DMS114 treated with DMSO at 0.1 percent for 48 hours (cell line): ENCODE measurements around the gene DUSP12.

ENCODE experiments used
- DNase-seq: peaks from one replicate; lab custom pipeline; 2025; ENCODE audit not compliant: unreplicated experiment; lab: John Stamatoyannopoulos, UW

DUSP12 gene

GRCh38 chr1:161727256-161727924, 22.2 kb upstream of the DUSP12 start:
- no peak for DNase-seq

GRCh38 chr1:161728376-161729226, 21.0 kb upstream of the DUSP12 start:
- no peak for DNase-seq

- no peak for DNase-seq
These were observed 19.5 kb upstream of the DUSP12 start for GRCh38 chr1:161730050-161730564.

GRCh38 chr1:161731241-161731640, 18.3 kb upstream of the DUSP12 start:
- no peak for DNase-seq

GRCh38 chr1:161731981-161732718, 17.4 kb upstream of the DUSP12 start:
- no peak for DNase-seq

- no peak for DNase-seq
These were observed 16.1 kb upstream of the DUSP12 start for GRCh38 chr1:161733526-161733925.

- DNase-seq, result no peak
These were observed 13.7 kb upstream of the DUSP12 start for GRCh38 chr1:161735837-161736236.

GRCh38 chr1:161736335-161736969, 13.1 kb upstream of the DUSP12 start:
- no peak for DNase-seq

GRCh38 chr1:161737625-161738024, 12.0 kb upstream of the DUSP12 start:
- DNase-seq, result no peak

- DNase-seq, result peak; percentile 87
These were observed 10.8 kb upstream of the DUSP12 start for GRCh38 chr1:161738627-161739287.

- DNase-seq, result no peak
These were observed 9.6 kb upstream of the DUSP12 start for GRCh38 chr1:161739865-161740566.

GRCh38 chr1:161740921-161741320, 8.7 kb upstream of the DUSP12 start:
- DNase-seq, result no peak

GRCh38 chr1:161743231-161743630, 6.4 kb upstream of the DUSP12 start:
- DNase-seq, result no peak

GRCh38 chr1:161747801-161748200, 1.8 kb upstream of the DUSP12 start:
- DNase-seq, result no peak

- peak; percentile 44 for DNase-seq
These were observed 14.0 kb downstream of the DUSP12 start for GRCh38 chr1:161763522-161764098.

- peak; percentile 97 for DNase-seq
These were observed 16.8 kb downstream of the DUSP12 start, which contains the start of gene ATF6 for GRCh38 chr1:161766102-161766981. Gene ATF6, plus strand, starts transcription at chr1:161766320. Its CDS starts 41 bp downstream, at chr1:161766361.

- no peak for DNase-seq
These were observed 18.9 kb downstream of the DUSP12 start for GRCh38 chr1:161768461-161768860.

- DNase-seq, result no peak
These were observed 19.5 kb downstream of the DUSP12 start for GRCh38 chr1:161768986-161769672.
